Skin epidermis (tissue), 12 donors: Measurements from ENCODE around the gene CFAP161.
"Not testable (repeated sequence)": the region's sequence is repeated elsewhere in the genome, so short reads cannot be mapped to it uniquely, and the experiment has no call there.

Experiments
- H3K27ac ChIP-seq, 21 experiments: fragments of 200-600 bp; sonication (generic) in 11 of 21; one replicate each; pipeline ENCODE4 v1.5.0; 2020; ENCODE audit warnings: mild to moderate bottlenecking in 3 of 21, inconsistent platforms in 2 of 21, moderate library complexity in 2 of 21
- H3K4me3 ChIP-seq, 7 experiments: fragments of 200-600 bp; sonication (generic) in 2 of 7; one replicate each; pipeline ENCODE4 v1.5.0; 2020; ENCODE audit warnings: inconsistent platforms in 2 of 7, mild to moderate bottlenecking in 2 of 7, moderate library complexity in 1 of 7

CFAP161 gene

DNA sequence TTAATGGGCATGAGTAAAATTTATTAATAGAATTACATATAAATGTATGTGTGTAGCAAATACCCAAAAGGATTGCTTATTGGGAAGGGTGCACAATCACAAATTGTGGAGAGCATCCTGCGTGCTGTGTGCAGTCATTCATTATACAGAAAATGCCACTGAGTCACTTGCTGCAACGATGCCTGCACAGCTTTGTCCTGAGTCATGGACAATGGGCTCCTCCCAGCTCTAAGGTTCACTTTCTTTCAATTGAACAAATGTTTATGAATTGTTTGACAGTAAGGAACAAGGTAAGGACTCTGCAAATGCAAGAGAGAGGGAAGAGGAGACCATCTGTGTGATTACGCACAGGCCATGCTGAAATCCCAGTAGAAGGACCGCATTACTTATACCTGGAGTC, 18.7 kb downstream of the CFAP161 start:
- Histone ChIP-seq H3K27ac (no peak overlapping the region), H3K4me3 (no peak overlapping the region)

DNA sequence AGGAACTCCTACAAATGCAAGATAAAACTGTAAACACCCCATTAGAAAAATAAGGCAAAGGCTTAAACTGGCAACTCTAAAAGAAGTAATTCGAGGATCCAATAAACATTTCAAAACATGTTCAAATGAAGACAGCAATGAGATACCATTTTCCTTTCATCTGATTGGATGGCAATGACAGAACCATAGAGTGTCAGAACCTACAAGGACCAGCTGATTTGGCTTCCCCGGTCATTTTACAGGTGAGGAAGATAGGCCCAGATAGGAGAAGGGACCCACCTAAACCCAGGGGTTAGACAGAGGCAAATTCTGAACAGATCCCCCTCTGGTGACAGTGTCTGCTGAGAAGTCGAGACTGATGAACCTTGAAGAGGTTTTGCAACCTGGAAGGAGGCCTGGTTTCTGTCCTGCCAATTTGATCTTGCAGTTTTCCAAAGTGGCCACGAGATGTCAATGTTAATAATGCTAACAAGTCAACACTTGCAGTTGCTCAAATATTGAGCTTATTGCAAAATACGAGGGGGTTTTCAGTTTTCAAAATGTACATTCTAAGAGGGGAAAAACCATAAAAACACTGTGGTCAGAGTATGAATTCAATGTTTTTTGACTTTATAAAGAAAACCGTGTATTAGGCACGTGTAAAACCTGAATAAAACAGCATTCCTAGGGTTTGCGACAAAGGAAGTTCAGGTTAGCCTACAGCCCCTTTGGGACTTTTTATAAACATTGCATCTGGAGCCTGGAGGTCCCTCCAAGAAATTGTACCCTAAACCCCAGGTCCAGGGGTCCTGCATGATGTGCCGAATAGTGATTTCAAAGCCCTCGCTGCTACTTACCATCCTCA, 21.5 kb downstream of the CFAP161 start:
- no peak overlapping the region for H3K4me3 ChIP-seq

GRCh38 chr15:81156324-81156723, 22.3 kb downstream of the CFAP161 start:
- H3K27ac ChIP-seq, result peak overlapping the region in 5 of 21 experiments; percentile 5 to 31 (median 30)
- H3K4me3 ChIP-seq, result no peak overlapping the region

More for the DNA sequence above, 21.5 kb downstream of the CFAP161 start:
- H3K27ac ChIP-seq, result peak overlapping the region in 4 of 21 experiments; percentile 5 to 31 (median 30)

DNA sequence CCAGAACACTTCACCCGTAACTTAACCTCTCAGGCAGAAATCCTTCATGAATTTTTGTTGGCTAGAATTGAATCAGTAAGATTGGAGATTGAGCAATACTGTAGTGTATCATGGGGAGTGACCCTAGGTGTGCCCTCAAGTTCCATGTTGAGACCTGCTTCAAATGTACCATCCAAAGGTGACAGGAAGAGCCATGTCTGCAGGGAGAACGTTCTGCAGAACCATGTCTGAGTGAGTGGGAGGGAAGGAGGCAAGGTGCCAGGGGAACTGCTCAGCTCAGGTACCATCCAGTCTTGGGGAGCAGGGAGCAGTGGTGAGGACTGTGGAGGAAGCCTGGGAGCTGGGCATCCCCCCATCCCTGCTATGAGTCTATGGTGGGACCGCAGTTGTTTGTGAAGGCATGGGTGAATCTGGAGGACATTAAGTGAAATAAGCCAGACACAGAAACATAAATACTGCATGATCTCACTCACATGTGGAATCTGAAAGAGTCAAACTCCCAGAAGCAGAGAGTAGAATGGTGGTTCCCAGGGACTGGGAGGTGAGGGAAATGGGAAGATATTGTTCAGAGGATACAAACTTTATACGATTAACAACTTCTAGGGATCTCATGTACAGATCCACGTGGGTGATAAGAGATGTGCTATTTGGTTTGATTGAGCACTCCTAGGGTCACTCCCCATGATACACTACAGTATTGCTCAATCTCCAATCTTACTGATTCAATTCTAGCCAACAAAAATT, 23.3 kb downstream of the CFAP161 start:
- Histone ChIP-seq H3K4me3 (no peak overlapping the region), H3K27ac (peak overlapping the region in 4 of 21 experiments; percentile 1 to 30 (median 18))

DNA sequence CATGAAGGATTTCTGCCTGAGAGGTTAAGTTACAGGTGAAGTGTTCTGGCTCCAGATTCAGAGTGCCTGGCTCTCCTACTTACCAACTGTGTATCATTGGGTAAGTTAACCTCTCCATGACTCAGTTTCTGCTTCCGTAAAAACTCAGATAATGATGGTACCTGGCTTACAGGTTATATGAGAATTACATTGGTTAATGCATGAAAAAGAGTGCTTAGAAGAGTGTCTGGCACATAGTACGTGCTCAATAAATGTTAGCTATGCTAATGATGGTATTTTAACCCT, 23.8 kb downstream of the CFAP161 start:
- Histone ChIP-seq H3K4me3 (no peak overlapping the region), H3K27ac (peak overlapping the region in 3 of 21 experiments; percentile 15 to 30 (median 21))

- not testable (repeated sequence) for H3K27ac ChIP-seq, H3K4me3 ChIP-seq
Observed at GRCh38 chr15:81158561-81158960, 24.5 kb downstream of the CFAP161 start.

DNA sequence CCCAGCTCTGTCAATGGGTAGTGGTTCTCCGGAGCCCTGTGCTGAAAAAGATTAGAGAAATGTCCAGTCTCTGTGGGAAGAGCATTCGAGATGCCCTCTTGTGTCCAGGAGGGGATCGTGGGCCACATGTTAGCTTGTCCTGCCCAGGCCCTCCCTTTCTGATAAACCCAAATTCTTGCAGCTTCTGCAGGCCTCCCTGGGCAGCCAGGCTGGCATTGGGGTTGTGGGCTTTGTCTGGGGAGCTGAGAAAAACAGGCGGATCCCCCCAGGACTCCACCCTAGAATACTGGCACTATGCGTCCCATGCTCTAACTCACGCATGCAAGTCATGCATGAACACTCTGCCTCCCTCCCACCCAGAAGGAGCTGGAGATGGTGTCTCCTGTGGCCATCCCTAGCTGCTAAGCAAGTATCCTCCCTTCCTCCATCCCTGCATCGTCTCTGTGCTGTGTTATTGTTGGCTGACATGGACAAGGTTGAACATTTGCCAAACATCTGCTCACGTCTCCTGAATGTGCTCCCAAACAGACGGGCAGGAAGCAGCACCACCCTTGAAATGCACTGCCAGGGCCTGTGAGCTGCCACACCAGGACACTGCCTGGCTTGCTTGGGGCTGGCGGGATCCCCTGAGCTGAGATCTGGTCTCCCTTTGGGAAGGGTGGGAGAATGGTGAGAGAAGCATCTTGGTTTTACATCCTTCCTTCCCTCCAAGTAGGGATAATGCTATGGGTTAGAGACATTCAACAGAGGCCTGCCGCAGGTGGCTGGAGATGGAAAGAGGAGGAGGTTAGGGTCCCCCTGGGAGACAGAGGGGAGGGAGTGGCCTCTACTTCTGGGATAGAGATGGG, 26.5 kb downstream of the CFAP161 start:
- H3K27ac ChIP-seq, result peak overlapping the region in 11 of 21 experiments; percentile 0 to 73 (median 37)
- H3K4me3 ChIP-seq, result no peak overlapping the region

DNA sequence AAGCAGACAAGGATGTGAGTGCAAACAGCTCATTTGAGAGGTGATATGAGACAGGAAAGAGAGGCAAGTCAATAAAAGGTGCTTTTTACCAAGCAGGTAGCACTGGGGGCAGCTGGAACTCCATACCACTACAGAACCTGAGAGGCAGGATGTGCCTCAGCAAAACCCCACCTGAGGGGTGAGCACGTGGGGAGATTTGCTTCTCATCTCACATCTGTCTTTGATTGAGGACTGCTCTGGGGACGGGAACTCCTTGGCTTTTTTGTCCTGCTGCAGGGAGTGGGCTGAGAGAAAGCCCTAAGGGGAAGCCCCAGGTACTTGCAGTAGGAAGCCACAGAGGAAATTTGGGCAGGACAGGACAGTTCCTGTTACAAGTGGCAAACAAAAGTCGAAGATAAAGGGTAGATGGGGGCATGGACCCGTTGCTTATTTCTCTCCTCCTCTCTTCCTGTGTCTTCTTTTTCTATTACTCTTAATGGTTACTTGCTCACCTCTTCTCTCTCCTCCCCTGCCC, 27.1 kb downstream of the CFAP161 start:
- peak overlapping the region in 11 of 21 experiments; percentile 0 to 73 (median 30) for H3K27ac ChIP-seq
- no peak overlapping the region for H3K4me3 ChIP-seq

GRCh38 chr15:81161851-81162250, 27.8 kb downstream of the CFAP161 start:
- peak overlapping the region in 4 of 21 experiments; percentile 30 to 73 (median 42) for H3K27ac ChIP-seq
- H3K4me3 ChIP-seq, result no peak overlapping the region

DNA sequence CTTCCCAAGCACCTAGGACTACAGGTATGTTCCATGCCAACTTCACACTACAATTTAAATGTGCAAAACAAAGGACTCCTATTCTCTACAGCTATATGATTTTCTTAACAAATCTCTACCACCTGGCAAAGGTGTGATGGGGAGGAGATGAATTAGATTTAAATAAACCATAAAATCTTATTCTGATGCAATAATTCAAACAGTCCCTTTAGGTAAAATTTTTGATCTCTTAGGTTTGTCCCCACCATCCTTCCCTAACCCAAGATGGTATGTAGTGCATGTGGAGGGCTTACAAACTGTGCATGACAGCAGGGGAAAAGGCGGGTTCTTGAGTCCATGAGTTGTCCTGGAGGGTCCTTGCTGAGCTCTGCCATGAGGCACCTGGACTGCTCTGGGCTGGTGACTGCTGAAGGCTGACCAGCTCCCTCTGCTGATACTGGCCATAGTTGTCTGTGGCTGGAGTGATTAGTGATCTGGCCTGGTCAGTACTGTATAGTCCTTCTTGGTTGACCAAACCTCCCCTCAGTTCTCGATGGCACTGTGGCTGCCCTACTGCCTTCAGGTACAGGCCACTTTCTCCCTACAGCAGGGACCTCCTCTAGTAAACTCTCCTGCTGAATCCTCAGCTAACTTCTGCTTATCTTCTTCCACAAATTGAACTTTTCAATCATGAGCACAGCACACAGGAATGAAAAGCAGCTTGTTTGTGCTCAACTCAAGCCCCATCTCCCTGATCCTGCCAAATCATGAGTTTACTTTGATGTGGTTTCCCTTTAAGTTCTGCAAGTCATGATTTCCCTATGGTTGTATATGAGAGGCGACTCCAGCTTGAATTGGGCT, 30.1 kb downstream of the CFAP161 start:
- Histone ChIP-seq H3K4me3 (no peak overlapping the region), H3K27ac (peak overlapping the region in 4 of 21 experiments; percentile 29 to 62 (median 38))

DNA sequence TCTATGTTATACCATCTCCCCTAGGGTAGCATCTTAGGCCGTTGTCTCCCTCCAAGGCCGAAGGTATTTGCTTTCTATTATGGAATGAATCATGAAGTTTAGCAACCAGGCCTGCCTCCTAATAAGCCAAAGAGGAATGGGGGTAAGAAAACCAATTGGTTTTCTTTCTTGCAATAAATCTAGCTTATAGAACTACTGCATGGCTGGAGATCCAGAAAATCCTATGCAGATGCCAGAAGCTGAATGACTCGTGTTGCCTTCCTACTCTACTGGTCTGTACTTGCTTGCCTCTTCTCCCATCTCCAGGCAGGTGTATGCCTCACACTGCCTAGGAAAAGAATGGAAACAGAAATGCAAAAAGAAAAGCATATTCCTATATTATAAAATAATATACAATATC, 31.5 kb downstream of the CFAP161 start:
- Histone ChIP-seq H3K4me3 (no peak overlapping the region), H3K27ac (no peak overlapping the region)

DNA sequence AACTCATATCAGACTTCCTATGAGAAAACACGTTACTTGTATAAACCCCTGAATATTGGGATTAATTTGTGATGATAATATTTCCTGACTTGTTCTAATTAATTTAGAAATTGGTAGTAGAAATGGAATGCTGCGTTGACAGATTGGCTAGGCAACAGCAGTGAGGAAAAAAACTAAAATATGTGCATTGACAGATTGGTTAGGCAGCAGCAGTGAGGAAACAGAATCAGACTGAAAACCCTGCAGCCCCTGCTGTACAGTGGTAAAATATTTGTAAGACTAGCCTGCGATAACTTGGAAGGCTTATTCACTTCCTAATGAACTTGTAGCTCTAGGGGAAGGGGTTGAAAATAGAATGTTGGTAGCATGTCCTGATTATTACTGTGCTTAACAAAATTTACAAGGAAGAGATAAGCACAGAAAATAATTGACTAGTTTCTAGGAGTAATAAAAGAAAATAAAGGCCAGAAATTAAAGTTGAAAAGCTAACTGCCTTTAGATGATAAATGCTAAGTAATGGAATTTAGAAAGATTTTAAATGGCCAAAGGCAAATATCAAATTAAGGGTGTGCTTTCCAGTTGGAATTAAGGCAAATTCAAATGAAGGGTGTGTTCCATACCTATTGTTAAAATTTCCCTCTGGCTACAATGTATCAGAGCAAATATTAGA, 32.7 kb downstream of the CFAP161 start:
- Histone ChIP-seq H3K4me3 (no peak overlapping the region), H3K27ac (peak overlapping the region in 5 of 21 experiments; percentile 1 to 67 (median 55))

DNA sequence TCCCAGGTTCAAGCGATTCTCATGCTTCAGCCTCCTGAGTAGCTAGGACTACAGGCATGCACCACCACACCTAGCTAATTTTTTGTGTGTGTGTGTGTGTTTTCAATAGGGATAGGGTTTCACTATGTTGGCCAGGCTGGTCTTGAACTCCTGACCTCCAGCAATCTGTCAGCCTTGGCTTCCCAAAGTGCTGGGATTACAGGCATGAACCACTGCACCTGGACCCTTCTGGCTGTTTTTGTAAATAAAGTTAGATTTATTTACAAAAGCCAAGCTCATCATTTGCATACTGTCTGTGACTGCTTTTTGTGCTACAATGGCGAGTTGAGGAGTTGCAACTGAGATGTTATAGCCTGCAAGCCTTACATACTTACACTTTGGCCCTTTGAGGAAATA, 34.1 kb downstream of the CFAP161 start:
- H3K27ac ChIP-seq, result peak overlapping the region in 1 of 21 experiments; percentile 48

GRCh38 chr15:81168644-81169043, 34.6 kb downstream of the CFAP161 start:
- no peak overlapping the region for H3K4me3 ChIP-seq
- H3K27ac ChIP-seq, result peak overlapping the region in 2 of 21 experiments; percentile 10 to 48

More for the DNA sequence above, 34.1 kb downstream of the CFAP161 start:
- no peak overlapping the region for H3K4me3 ChIP-seq

- Histone ChIP-seq H3K4me3 (no peak overlapping the region), H3K27ac (peak overlapping the region in 9 of 21 experiments; percentile 15 to 83 (median 54))
Observed at GRCh38 chr15:81170511-81170910, 36.4 kb downstream of the CFAP161 start.

DNA sequence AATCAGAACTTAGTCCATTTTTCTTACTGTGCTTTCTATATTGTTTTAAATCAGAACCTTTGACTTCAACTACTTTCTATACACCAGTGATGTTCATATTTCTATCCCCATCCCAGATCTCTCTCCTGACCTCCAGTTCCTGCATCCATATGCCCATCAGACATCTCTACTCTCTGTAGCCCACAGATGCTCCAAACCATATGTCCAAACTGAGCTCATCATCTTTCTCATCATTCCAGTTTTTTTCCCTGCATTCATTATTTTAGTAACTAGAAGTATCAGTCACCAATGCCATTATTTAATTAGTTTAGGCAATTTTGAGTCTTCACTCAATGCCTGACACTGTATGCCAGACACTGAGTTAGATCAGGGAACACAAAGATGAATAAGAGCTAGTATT, 37.2 kb downstream of the CFAP161 start:
- Histone ChIP-seq H3K4me3 (no peak overlapping the region), H3K27ac (peak overlapping the region in 13 of 21 experiments; percentile 15 to 83 (median 34))

- H3K27ac ChIP-seq, result peak overlapping the region in 2 of 21 experiments; percentile 7 to 46
- H3K4me3 ChIP-seq, result no peak overlapping the region
Observed at GRCh38 chr15:81174125-81174791, 40.2 kb downstream of the CFAP161 start.
